DOHH2 (cell line): ENCODE data around the gene SNRPA.

Experiments
- CTCF ChIP-seq: fragments of 200-600 bp; sonication (generic); IDR thresholded peaks from one replicate; pipeline ENCODE4 v1.5.1; 2014; ENCODE audit warnings: antibody characterized with exemption, mild to moderate bottlenecking, low read depth, low read length; ENCODE audit not compliant: poor library complexity, severe bottlenecking
- EZH2phosphoT487 ChIP-seq: fragments of 200-600 bp; sonication (generic); IDR thresholded peaks from 2 replicates; pipeline ENCODE4 v1.6.1; 2017; ENCODE audit warnings: borderline replicate concordance, mild to moderate bottlenecking, antibody characterized with exemption, low read length, moderate library complexity, mixed read lengths

GRCh38 chr19:40776364-40776763, 25.4 kb downstream of the SNRPA start:
- TF ChIP-seq CTCF (no peak), EZH2phosphoT487 (no peak)
